Measurements from ENCODE around the gene BEND2. TPM values are rescaled to one million over a fixed set of nuclear protein-coding genes. Genes with fewer than 3 reads are reported as not detected.
"Not testable (repeated sequence)": the region's sequence is repeated elsewhere in the genome, so short reads cannot be mapped to it uniquely, and the experiment has no call there.

The BEND2 gene
- total RNA-seq, 1 experiment from 2014 or later = not detected

DNA sequence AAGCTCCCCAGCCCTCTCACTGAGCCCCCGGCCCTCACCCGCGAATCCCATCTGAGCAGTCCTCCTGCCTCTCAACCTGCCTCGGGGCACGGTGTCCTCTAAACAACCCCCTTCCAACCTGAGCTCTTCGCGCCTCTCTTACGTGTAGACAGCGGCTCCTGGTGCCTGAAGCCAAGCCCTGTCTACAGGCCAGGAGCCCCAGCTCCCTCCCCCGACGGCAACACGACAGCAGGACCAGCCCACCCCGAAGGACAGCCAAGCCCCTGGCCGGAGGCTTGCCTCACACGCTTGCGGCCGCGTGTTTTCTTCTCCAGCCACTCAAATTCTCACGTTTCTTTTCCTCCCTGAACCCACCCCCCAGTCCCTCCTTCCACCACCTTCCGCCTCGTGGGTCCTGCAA lies 9.0 kb upstream of the BEND2 start:
- H4K20me1 ChIP-seq (ENCODE audit: insufficient read depth); H3K79me2 ChIP-seq (ENCODE audit: insufficient read depth, low read length); H3K4me2 ChIP-seq (ENCODE audit: low read length); BruUV-seq (replicated peaks); H3K9me3 ChIP-seq (ENCODE audit: control insufficient read depth in 1 of 2, insufficient read depth in 1 of 2, low read depth in 1 of 2, low read length in 2 of 2); POLR2A ChIA-PET; ATAC-seq; CTCF ChIA-PET; RAD21 ChIA-PET (ENCODE audit: low non-redundant PET in 1 of 2, low total read pairs in 2 of 2, uncharacterized antibody in 2 of 2, unreplicated experiment in 2 of 2); H3K36me3 ChIP-seq (ENCODE audit: control insufficient read depth in 1 of 2, insufficient read depth in 2 of 2, low read length in 2 of 2); H3K27ac ChIP-seq (ENCODE audit: low read depth, low read length); H3K4me3 ChIP-seq (replicated peaks in 1 of 2; ENCODE audit: low read depth in 1 of 2, low read length in 2 of 2); H3K27me3 ChIP-seq (ENCODE audit: insufficient read depth, low read length); H3K4me1 ChIP-seq (ENCODE audit: control insufficient read depth in 1 of 2, insufficient read depth in 2 of 2, low read length in 2 of 2); H3K9me2 ChIP-seq (ENCODE audit: insufficient read depth); intact Hi-C loops (cut with micrococcal nuclease); DNase-seq (ENCODE audit: low read depth, low spot score); H3K9ac ChIP-seq (ENCODE audit: low read length); H2AFZ ChIP-seq (ENCODE audit: low read depth, low read length, poor library complexity, severe bottlenecking): not testable (repeated sequence)

GRCh38 chrX:18228069-18228468 lies 7.4 kb upstream of the BEND2 start:
- Histone ChIP-seq H3K9me3 (ENCODE audit: control insufficient read depth in 1 of 2, insufficient read depth in 1 of 2, low read depth in 1 of 2, low read length in 2 of 2) (no peaks in the 10 kb centered on the region), H3K9ac (ENCODE audit: low read length) (no peak overlapping the region), H3K4me2 (ENCODE audit: low read length) (no peak overlapping the region), H3K9me2 (ENCODE audit: insufficient read depth) (no peaks in the 10 kb centered on the region), H3K4me1 (ENCODE audit: control insufficient read depth in 1 of 2, insufficient read depth in 2 of 2, low read length in 2 of 2) (no peaks in the 10 kb centered on the region), H2AFZ (ENCODE audit: low read depth, low read length, poor library complexity, severe bottlenecking) (no peak overlapping the region), H3K27me3 (ENCODE audit: insufficient read depth, low read length) (no peaks in the 10 kb centered on the region), H3K36me3 (ENCODE audit: control insufficient read depth in 1 of 2, insufficient read depth in 2 of 2, low read length in 2 of 2) (no peaks in the 10 kb centered on the region), H3K4me3 (replicated peaks in 1 of 2; ENCODE audit: low read depth in 1 of 2, low read length in 2 of 2) (no peak overlapping the region), H4K20me1 (ENCODE audit: insufficient read depth) (no peaks in the 10 kb centered on the region), H3K79me2 (ENCODE audit: insufficient read depth, low read length) (no peaks in the 10 kb centered on the region), H3K27ac (ENCODE audit: low read depth, low read length) (no peak overlapping the region)
- no TSS peak for BruUV-seq (replicated peaks)
- intact Hi-C loops (cut with micrococcal nuclease) = no loop called here
- ChIA-PET POLR2A (no interaction called here), RAD21 (ENCODE audit: low non-redundant PET in 1 of 2, low total read pairs in 2 of 2, uncharacterized antibody in 2 of 2, unreplicated experiment in 2 of 2) (no interaction called here), CTCF (no interaction called here)
- TF ChIP-seq YY1 (IDR thresholded peaks at IDR 0.05; ENCODE audit: extremely low read depth, insufficient replicate concordance, low read depth, low read length) (no peak), EGR1 (IDR thresholded peaks at IDR 0.05; ENCODE audit: low read depth) (no peak), EZH2 (IDR thresholded peaks at IDR 0.05) (no peak), ZFX (IDR thresholded peaks at IDR 0.05) (no peak), MAX (IDR thresholded peaks at IDR 0.05) (no peak), ZNF274 (IDR thresholded peaks at IDR 0.05; ENCODE audit: low read depth, low read length) (no peak), CTCF (IDR thresholded peaks at IDR 0.05 in 2 of 3, conservative IDR thresholded peaks at IDR 0.05 in 1 of 3; ENCODE audit: borderline replicate concordance in 1 of 3, insufficient read depth in 1 of 3, low read depth in 2 of 3, low read length in 2 of 3) (no peak), CEBPB (IDR thresholded peaks at IDR 0.05; ENCODE audit: low read depth) (no peak), REST (IDR thresholded peaks at IDR 0.05; ENCODE audit: low read depth) (no peak), RAD21 (IDR thresholded peaks at IDR 0.05; ENCODE audit: low read depth) (no peak), SRF (IDR thresholded peaks at IDR 0.05; ENCODE audit: low read depth) (no peak), POLR2A (IDR thresholded peaks at IDR 0.05; ENCODE audit: borderline replicate concordance, extremely low read depth, insufficient read depth, insufficient read length) (no peak), EZH2phosphoT487 (IDR thresholded peaks at IDR 0.05; ENCODE audit: borderline replicate concordance) (no peak), TCF7L2 (IDR thresholded peaks at IDR 0.05; ENCODE audit: borderline replicate concordance, extremely low read depth, insufficient read depth, insufficient read length) (no peak), CBX3 (IDR thresholded peaks at IDR 0.05; ENCODE audit: low read depth) (no peak), JUND (IDR thresholded peaks at IDR 0.05) (no peak), SP1 (IDR thresholded peaks at IDR 0.05; ENCODE audit: low read depth) (no peak), ATF3 (IDR thresholded peaks at IDR 0.05) (no peak)
- ATAC-seq (no peak), DNase-seq (ENCODE audit: low read depth, low spot score) (no peak)

All from HCT116 (cell line).